ENCODE results near the gene PGBD5.

DNA sequence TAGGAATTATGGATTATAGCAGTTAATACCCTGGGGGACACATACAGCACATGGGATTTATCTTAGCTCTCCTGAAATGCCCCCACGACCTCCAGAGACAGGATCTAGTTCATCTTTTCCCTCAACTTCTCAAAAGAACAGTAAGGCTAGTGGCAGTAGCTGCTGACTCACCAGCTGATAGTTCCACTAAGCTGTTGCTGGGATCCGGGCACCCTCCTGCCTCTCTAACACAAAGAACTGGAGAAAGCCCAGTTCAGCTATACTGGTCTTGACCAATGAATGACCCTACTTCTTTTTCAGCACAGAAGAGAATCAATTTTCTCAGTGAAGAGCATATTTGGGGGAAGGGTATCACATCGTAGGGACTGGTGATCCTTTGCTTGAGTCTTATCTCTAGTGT is 84.1 kb downstream of the PGBD5 start:
- TF ChIP-seq NR2F6 (IDR thresholded peaks at IDR 0.05) (no peak), NR2F6 (CRISPR knock-in tag; IDR thresholded peaks at IDR 0.05) (no peak), REST (IDR thresholded peaks at IDR 0.05; ENCODE audit: borderline replicate concordance in 1 of 2, low read depth in 1 of 2, low read length in 2 of 2) (no peak)
